CD4-positive, alpha-beta T cell treated with Interleukin-6 at 100 ng/mL for 8 hours (primary cell): ENCODE data around the gene CTDSPL.

Experiments
- DNase-seq: peaks from one replicate; pipeline ENCODE4 v3.0.0-alpha.2; 2020; ENCODE audit warnings: mixed read lengths, low spot score

The CTDSPL gene

GRCh38 chr3:38002940-38003339, 141.3 kb downstream of the CTDSPL start:
- no peak for DNase-seq

GRCh38 chr3:38003371-38003816, 141.7 kb downstream of the CTDSPL start:
- DNase-seq = peak; percentile 55

GRCh38 chr3:38003817-38004414, 142.2 kb downstream of the CTDSPL start:
- no peak for DNase-seq

GRCh38 chr3:38004415-38005075, 142.9 kb downstream of the CTDSPL start:
- DNase-seq = peak; percentile 61

GRCh38 chr3:38005076-38006020, 143.7 kb downstream of the CTDSPL start:
- no peak for DNase-seq

GRCh38 chr3:38006031-38006430, 144.4 kb downstream of the CTDSPL start:
- no peak for DNase-seq

GRCh38 chr3:38006445-38006995, 144.8 kb downstream of the CTDSPL start:
- no peak for DNase-seq

GRCh38 chr3:38007754-38008090, 146.0 kb downstream of the CTDSPL start:
- DNase-seq = no peak

GRCh38 chr3:38008191-38008701, 146.6 kb downstream of the CTDSPL start:
- no peak for DNase-seq

- no peak for DNase-seq
Measured at GRCh38 chr3:38008971-38009580, 147.4 kb downstream of the CTDSPL start.

GRCh38 chr3:38009807-38010591, 148.3 kb downstream of the CTDSPL start:
- DNase-seq = no peak

GRCh38 chr3:38011111-38011510, 149.4 kb downstream of the CTDSPL start:
- DNase-seq = no peak

- no peak for DNase-seq
Measured at GRCh38 chr3:38015485-38015884, 153.8 kb downstream of the CTDSPL start.

- no peak for DNase-seq
Measured at GRCh38 chr3:38015984-38016383, 154.3 kb downstream of the CTDSPL start.

GRCh38 chr3:38016410-38016809, 154.7 kb downstream of the CTDSPL start:
- DNase-seq = no peak

- DNase-seq = no peak
Measured at GRCh38 chr3:38016847-38017444, 155.3 kb downstream of the CTDSPL start.

GRCh38 chr3:38017445-38018295, 156.0 kb downstream of the CTDSPL start:
- no peak for DNase-seq

- no peak for DNase-seq
Measured at GRCh38 chr3:38018296-38019266, 156.9 kb downstream of the CTDSPL start.
